H9 (cell line): Measurements from ENCODE around the gene AIFM1. TPM values are rescaled to one million over a fixed set of nuclear protein-coding genes. Genes with fewer than 3 reads are reported as not detected.

Source experiments
- DNase-seq: peaks from one replicate; pipeline ENCODE4 v3.0.0-alpha.2; 2017
- H2AFZ ChIP-seq: one replicate; pipeline ENCODE4 v1.6.1; 2013; ENCODE audit warnings: mild to moderate bottlenecking, low read length, control low read depth, moderate library complexity
- H2AK5ac ChIP-seq: 2 replicates; pipeline ENCODE4 v1.6.1; 2013; ENCODE audit warnings: low read length, control low read depth, mixed read lengths; ENCODE audit not compliant: insufficient read length
- H2BK120ac ChIP-seq: one replicate; pipeline ENCODE4 v1.6.1; 2013; ENCODE audit warnings: low read depth, mild to moderate bottlenecking, low read length, control low read depth, inconsistent platforms; ENCODE audit not compliant: poor library complexity, severe bottlenecking
- H2BK12ac ChIP-seq: 2 replicates; pipeline ENCODE4 v1.6.1; 2013; ENCODE audit warnings: low read length, control low read depth, mixed read lengths, low read depth; ENCODE audit not compliant: insufficient read length
- H2BK15ac ChIP-seq: 2 replicates; pipeline ENCODE4 v1.6.1; 2013; ENCODE audit warnings: low read depth, low read length, control low read depth
- H2BK20ac ChIP-seq: one replicate; pipeline ENCODE4 v1.6.1; 2013; ENCODE audit warnings: low read depth, mild to moderate bottlenecking, low read length, control low read depth, inconsistent platforms; ENCODE audit not compliant: poor library complexity, severe bottlenecking
- H2BK5ac ChIP-seq: 2 replicates; pipeline ENCODE4 v1.6.1; 2013; ENCODE audit warnings: low read length, control low read depth, mixed read lengths; ENCODE audit not compliant: insufficient read length
- H3K14ac ChIP-seq: 2 replicates; pipeline ENCODE4 v1.6.1; 2013; ENCODE audit warnings: low read length, control low read depth; ENCODE audit not compliant: insufficient read depth
- H3K18ac ChIP-seq: 2 replicates; pipeline ENCODE4 v1.6.1; 2013; ENCODE audit warnings: low read depth, mild to moderate bottlenecking, mixed read lengths, low read length, control low read depth; ENCODE audit not compliant: insufficient read length
- H3K23ac ChIP-seq: 2 replicates; pipeline ENCODE4 v1.6.1; 2013; ENCODE audit warnings: low read length, control low read depth, mixed read lengths, low read depth; ENCODE audit not compliant: insufficient read length
- H3K23me2 ChIP-seq: 2 replicates; pipeline ENCODE4 v1.6.1; 2013; ENCODE audit warnings: low read depth, mild to moderate bottlenecking, mixed read lengths, low read length, control low read depth; ENCODE audit not compliant: insufficient read length, poor library complexity, severe bottlenecking
- H3K27ac ChIP-seq: 2 replicates; pipeline ENCODE4 v1.5.1; 2013; ENCODE audit warnings: low read length, control low read depth, mixed read lengths, low read depth; ENCODE audit not compliant: insufficient read length
- H3K27me3 ChIP-seq: 2 replicates; pipeline ENCODE4 v1.6.1; 2013; ENCODE audit warnings: low read length, control low read depth, inconsistent platforms; ENCODE audit not compliant: insufficient read depth
- H3K4ac ChIP-seq: 2 replicates; pipeline ENCODE4 v1.6.1; 2013; ENCODE audit warnings: low read depth, mild to moderate bottlenecking, control low read depth, inconsistent platforms, low read length, moderate library complexity
- H3K4me1 ChIP-seq: 2 replicates; pipeline ENCODE4 v1.6.1; 2013; ENCODE audit warnings: low read length, control low read depth, inconsistent platforms; ENCODE audit not compliant: insufficient read depth
- H3K4me2 ChIP-seq: 2 replicates; pipeline ENCODE4 v1.6.1; 2013; ENCODE audit warnings: low read length, control low read depth, mixed read lengths; ENCODE audit not compliant: insufficient read length, insufficient read depth
- H3K56ac ChIP-seq: 2 replicates; pipeline ENCODE4 v1.6.1; 2013; ENCODE audit warnings: low read depth, mild to moderate bottlenecking, mixed read lengths, low read length, control low read depth; ENCODE audit not compliant: insufficient read length
- H3K79me1 ChIP-seq: 2 replicates; pipeline ENCODE4 v1.6.1; 2013; ENCODE audit warnings: low read depth, mild to moderate bottlenecking, moderate library complexity, low read length, control low read depth, inconsistent platforms; ENCODE audit not compliant: insufficient read depth, poor library complexity, severe bottlenecking
- H3K79me2 ChIP-seq: 2 replicates; pipeline ENCODE4 v1.6.1; 2013; ENCODE audit warnings: low read length, control low read depth, inconsistent platforms; ENCODE audit not compliant: insufficient read depth
- H3K9ac ChIP-seq: 2 replicates; pipeline ENCODE4 v1.6.1; 2013; ENCODE audit warnings: low read length, control low read depth, mixed read lengths; ENCODE audit not compliant: insufficient read length; ENCODE audit errors: extremely low read depth
- H3K9me3 ChIP-seq: one replicate; pipeline ENCODE4 v1.6.1; 2013; ENCODE audit warnings: low read depth, low read length, inconsistent platforms; ENCODE audit not compliant: control insufficient read depth
- H3T11ph ChIP-seq: one replicate; pipeline ENCODE4 v1.6.1; 2013; ENCODE audit warnings: mild to moderate bottlenecking, low read length, control low read depth, inconsistent platforms
- H4K20me1 ChIP-seq: one replicate; pipeline ENCODE4 v1.6.1; 2013; ENCODE audit not compliant: control insufficient read depth, insufficient read length, insufficient read depth
- H4K5ac ChIP-seq: 2 replicates; pipeline ENCODE4 v1.6.1; 2013; ENCODE audit warnings: low read depth, mild to moderate bottlenecking, mixed read lengths, low read length, control low read depth; ENCODE audit not compliant: insufficient read length
- H4K8ac ChIP-seq: replicated peaks from 2 replicates; pipeline ENCODE4 v1.6.1; 2013; ENCODE audit warnings: low read length, control low read depth, mixed read lengths, low read depth; ENCODE audit not compliant: insufficient read length
- H4K91ac ChIP-seq: 2 replicates; pipeline ENCODE4 v1.6.1; 2013; ENCODE audit warnings: low read depth, mild to moderate bottlenecking, moderate library complexity, mixed read lengths, low read length, control low read depth; ENCODE audit not compliant: insufficient read length
- H3K27ac Mint-ChIP-seq, 3 experiments: 2 replicates in 2 of 3; 3 replicates in 1 of 3; pipeline ENCODE4 v1.8.0; 2020 to 2021; ENCODE audit warnings: mixed read lengths in 3 of 3, mild to moderate bottlenecking in 1 of 3, moderate library complexity in 1 of 3
- H3K27me3 Mint-ChIP-seq: 2 replicates; pipeline ENCODE4 v1.8.0; 2021; ENCODE audit warnings: low read depth, mild to moderate bottlenecking, moderate library complexity, mixed read lengths
- H3K36me3 Mint-ChIP-seq, 3 experiments: 2 replicates in 2 of 3; 3 replicates in 1 of 3; pipeline ENCODE4 v1.8.0; 2020 to 2021; ENCODE audit warnings: low read depth in 3 of 3, mixed read lengths in 3 of 3; ENCODE audit not compliant: insufficient read depth in 1 of 3
- H3K4me1 Mint-ChIP-seq, 2 experiments: 2 replicates each; pipeline ENCODE4 v1.8.0; 2020; ENCODE audit warnings: mixed read lengths in 2 of 2
- H3K4me3 Mint-ChIP-seq, 2 experiments: 2 replicates in 1 of 2; 3 replicates in 1 of 2; pipeline ENCODE4 v1.8.0; 2020 to 2021; ENCODE audit warnings: mild to moderate bottlenecking in 2 of 2, mixed read lengths in 2 of 2, moderate library complexity in 1 of 2
- H3K9me3 Mint-ChIP-seq, 2 experiments: 2 replicates in 1 of 2; 3 replicates in 1 of 2; pipeline ENCODE4 v1.8.0; 2020; ENCODE audit warnings: mild to moderate bottlenecking in 2 of 2, mixed read lengths in 2 of 2, moderate library complexity in 1 of 2
- CTCF ChIP-seq: fragments of 200-600 bp; sonication (generic); conservative IDR thresholded peaks from 3 replicates; pipeline ENCODE4 v1.8.0; 2021; ENCODE audit warnings: antibody characterized with exemption, mild to moderate bottlenecking
- WGBS: extraction: QIAGEN DNeasy Blood & Tissue Kit; methylation state at CpG from one replicate; pipeline ENCODE4 v1.1.7; 2013; ENCODE audit warnings: missing lambda C conversion rate, low lambda C conversion rate, mixed read lengths; ENCODE audit not compliant: insufficient read length; ENCODE audit errors: extremely low coverage; 5-methylcytosine and 5-hydroxymethylcytosine counted together
- total RNA-seq: library from RNA; stranded (reverse); gene quantifications from 2 replicates; pipeline ENCODE4 v1.2.1, GENCODE V29; 2021

AIFM1 gene
- total RNA-seq, 1 experiment from 2014 or later = 43.7 TPM

GRCh38 chrX:130136961-130137360 lies 28.7 kb downstream of the AIFM1 start:
- no CpG with 5 or more reads among the region's 8 CpGs for WGBS
- Histone ChIP-seq H3K27ac (no peak overlapping the region), H2BK12ac (no peak overlapping the region), H3K4ac (no peak overlapping the region), H3K79me1 (no peaks in the 10 kb centered on the region), H4K8ac (no peak overlapping the region), H3K18ac (no peak overlapping the region), H4K91ac (no peak overlapping the region), H3K79me2 (no peaks in the 10 kb centered on the region), H3K23me2 (no peaks in the 10 kb centered on the region), H3K9me3 (peaks cover 20% of the 10 kb centered on the region), H3K9ac (no peak overlapping the region), H3K56ac (no peak overlapping the region), H3K23ac (no peak overlapping the region), H3K14ac (no peak overlapping the region), H2BK20ac (no peak overlapping the region), H2BK120ac (no peak overlapping the region), H2BK15ac (no peak overlapping the region), H2AFZ (no peak overlapping the region), H3K27me3 (no peaks in the 10 kb centered on the region), H4K5ac (no peak overlapping the region), H2AK5ac (no peak overlapping the region), H3T11ph (no peak overlapping the region), H4K20me1 (no peaks in the 10 kb centered on the region), H3K4me2 (no peak overlapping the region), H3K4me1 (no peaks in the 10 kb centered on the region), H2BK5ac (no peak overlapping the region)
- peaks cover 0 to 64% of the 10 kb centered on the region in 2 experiments; a peak in 2 of 5 replicates for H3K9me3 Mint-ChIP-seq
- peaks cover 24 to 67% (median 44%) of the 10 kb centered on the region in 3 experiments; a peak in 6 of 7 replicates for H3K36me3 Mint-ChIP-seq
- no peak overlapping the region for H3K4me3 Mint-ChIP-seq
- TF ChIP-seq CTCF = no peak
- H3K27ac Mint-ChIP-seq = no peak overlapping the region
- H3K27me3 Mint-ChIP-seq = peaks cover 18% of the 10 kb centered on the region
- H3K4me1 Mint-ChIP-seq = peaks cover 6 to 13% of the 10 kb centered on the region in 2 experiments
- no peak for DNase-seq
